ENCODE data around the gene TMEM163. TPM values are rescaled to one million over a fixed set of nuclear protein-coding genes. Genes with fewer than 3 reads are reported as not detected.
A peak's percentile ranks its signal among the peaks of the same experiment; 100 is the strongest.

The TMEM163 gene
- polyA plus RNA-seq, 3 donors = 0.01 TPM; not detected in 2

DNA sequence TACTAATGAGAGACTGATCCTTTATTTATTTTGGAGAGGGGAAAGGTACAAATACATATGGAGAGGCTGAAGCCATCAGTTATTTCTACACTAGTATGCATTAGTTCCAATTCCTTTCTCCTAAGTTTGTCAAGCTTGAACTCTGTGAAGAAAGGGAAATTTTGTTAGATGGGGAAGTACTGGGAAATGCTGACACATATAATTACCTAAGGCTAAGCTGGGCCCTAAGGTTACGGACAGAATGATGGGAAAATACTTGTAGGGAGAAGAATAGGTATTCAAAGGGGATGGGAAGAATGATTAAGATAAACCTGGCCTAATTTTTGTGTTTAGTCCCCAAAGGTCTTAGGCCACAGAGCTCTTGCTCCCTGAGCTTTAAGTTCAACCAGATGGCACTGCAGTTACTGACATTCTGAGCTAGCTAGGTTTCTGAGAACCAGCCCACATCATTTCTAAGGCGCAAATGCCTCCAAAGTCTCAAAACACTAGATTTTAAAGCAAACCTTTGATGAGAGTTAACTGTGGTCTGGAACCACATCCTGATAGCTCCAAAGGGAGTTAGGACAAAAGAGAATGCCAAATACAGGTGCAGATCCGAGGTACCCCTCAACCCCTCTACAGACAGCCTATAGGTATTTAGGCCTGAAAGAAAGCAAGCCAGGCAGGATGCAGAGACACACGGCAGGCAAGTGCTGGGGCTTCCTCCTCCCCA lies 2.7 kb downstream of the TMEM163 start:
- no peak overlapping the region for H3K4me2 ChIP-seq (replicated peaks; ENCODE audit: extremely low read depth, low read length, poor library complexity, severe bottlenecking)
- H3K4me1 Mint-ChIP-seq = peaks cover 28% of the 10 kb centered on the region
- peak overlapping the region in 1 of 7 donors; percentile 37 for H3K27ac Mint-ChIP-seq

DNA sequence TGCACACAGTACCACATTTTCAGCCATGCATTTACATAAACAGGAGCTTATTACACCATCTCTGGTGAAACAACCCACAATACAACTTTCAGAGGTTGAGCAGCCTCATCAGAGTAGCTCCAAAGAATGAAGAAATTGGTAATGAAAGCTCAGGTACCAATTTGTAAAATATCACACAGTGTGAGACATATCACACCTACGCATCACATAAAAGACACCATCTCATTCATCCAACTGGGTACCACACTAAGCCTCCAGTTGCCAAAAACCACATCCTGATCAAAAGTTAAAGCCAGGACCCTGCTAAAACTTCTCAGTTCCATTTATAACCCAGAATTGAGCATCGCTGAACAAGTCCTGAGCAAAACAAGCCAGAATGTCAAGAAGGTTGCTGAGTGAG lies 4.6 kb downstream of the TMEM163 start:
- Mint-ChIP-seq H3K4me3 (peak overlapping the region in 1 of 2 donors; percentile 5), H3K27me3 (ENCODE audit: low read depth in 3 of 3) (peaks cover 37 to 58% (median 41%) of the 10 kb centered on the region in 3 donors), H3K9me3 (peaks cover 0 to 7% (median 6%) of the 10 kb centered on the region in 7 donors), H3K4me1 (peaks cover 24% of the 10 kb centered on the region), H3K27ac (no peak overlapping the region), H3K36me3 (peaks cover 0 to 12% of the 10 kb centered on the region in 2 donors)
- Histone ChIP-seq H2AFZ (ENCODE audit: insufficient read depth, low read depth, low read length, poor library complexity, severe bottlenecking) (no peak overlapping the region), H3K4me1 (ENCODE audit: control insufficient read depth in 1 of 2, insufficient read depth in 2 of 2, low read length in 2 of 2) (peaks cover 26 to 32% of the 10 kb centered on the region in 2 donors), H3K27ac (ENCODE audit: low read depth in 1 of 2, low read length in 2 of 2) (no peak overlapping the region), H3K27me3 (ENCODE audit: control insufficient read depth in 2 of 2, insufficient read depth in 2 of 2, low read length in 2 of 2) (peaks cover 36 to 39% of the 10 kb centered on the region in 2 donors), H3K36me3 (replicated peaks in 1 of 2; ENCODE audit: control insufficient read depth in 1 of 2, insufficient read depth in 2 of 2, low read length in 2 of 2) (no peaks in the 10 kb centered on the region), H3K4me2 (replicated peaks; ENCODE audit: extremely low read depth, low read length, poor library complexity, severe bottlenecking) (no peak overlapping the region), H4K20me1 (ENCODE audit: insufficient read depth, low read length) (no peaks in the 10 kb centered on the region), H3K9me3 (replicated peaks in 1 of 2; ENCODE audit: control insufficient read depth in 1 of 2, insufficient read depth in 1 of 2, low read length in 2 of 2) (peaks cover 0 to 8% of the 10 kb centered on the region in 2 donors), H3K9ac (ENCODE audit: insufficient read depth, low read length, poor library complexity, severe bottlenecking) (no peak overlapping the region), H3K79me2 (ENCODE audit: insufficient read depth, low read length) (no peaks in the 10 kb centered on the region), H3K4me3 (replicated peaks in 1 of 3; ENCODE audit: low read depth in 2 of 3, low read length in 3 of 3) (no peak overlapping the region)
- TF ChIP-seq, protein P1, sequence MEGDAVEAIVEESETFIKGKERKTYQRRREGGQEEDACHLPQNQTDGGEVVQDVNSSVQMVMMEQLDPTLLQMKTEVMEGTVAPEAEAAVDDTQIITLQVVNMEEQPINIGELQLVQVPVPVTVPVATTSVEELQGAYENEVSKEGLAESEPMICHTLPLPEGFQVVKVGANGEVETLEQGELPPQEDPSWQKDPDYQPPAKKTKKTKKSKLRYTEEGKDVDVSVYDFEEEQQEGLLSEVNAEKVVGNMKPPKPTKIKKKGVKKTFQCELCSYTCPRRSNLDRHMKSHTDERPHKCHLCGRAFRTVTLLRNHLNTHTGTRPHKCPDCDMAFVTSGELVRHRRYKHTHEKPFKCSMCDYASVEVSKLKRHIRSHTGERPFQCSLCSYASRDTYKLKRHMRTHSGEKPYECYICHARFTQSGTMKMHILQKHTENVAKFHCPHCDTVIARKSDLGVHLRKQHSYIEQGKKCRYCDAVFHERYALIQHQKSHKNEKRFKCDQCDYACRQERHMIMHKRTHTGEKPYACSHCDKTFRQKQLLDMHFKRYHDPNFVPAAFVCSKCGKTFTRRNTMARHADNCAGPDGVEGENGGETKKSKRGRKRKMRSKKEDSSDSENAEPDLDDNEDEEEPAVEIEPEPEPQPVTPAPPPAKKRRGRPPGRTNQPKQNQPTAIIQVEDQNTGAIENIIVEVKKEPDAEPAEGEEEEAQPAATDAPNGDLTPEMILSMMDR (IDR thresholded peaks at IDR 0.05) = no peak
- WGBS (ENCODE audit: insufficient coverage) = 58% methylated on average over 2 of the region's 2 CpGs
- intact Hi-C loops (cut with micrococcal nuclease) = no loop called here
- DNase-seq = no peak

More for the DNA sequence above, 2.7 kb downstream of the TMEM163 start:
- H3K4me3 Mint-ChIP-seq = peak overlapping the region in 1 of 2 donors; percentile 95
- H3K4me3 ChIP-seq (replicated peaks in 1 of 3; ENCODE audit: low read depth in 2 of 3, low read length in 3 of 3) = no peak overlapping the region
- peaks cover 29 to 35% of the 10 kb centered on the region in 2 donors for H3K4me1 ChIP-seq (ENCODE audit: control insufficient read depth in 1 of 2, insufficient read depth in 2 of 2, low read length in 2 of 2)
- H3K9ac ChIP-seq (ENCODE audit: insufficient read depth, low read length, poor library complexity, severe bottlenecking) = no peak overlapping the region
- H2AFZ ChIP-seq (ENCODE audit: insufficient read depth, low read depth, low read length, poor library complexity, severe bottlenecking) = no peak overlapping the region
- H3K36me3 ChIP-seq (replicated peaks in 1 of 2; ENCODE audit: control insufficient read depth in 1 of 2, insufficient read depth in 2 of 2, low read length in 2 of 2) = no peaks in the 10 kb centered on the region
- H4K20me1 ChIP-seq (ENCODE audit: insufficient read depth, low read length) = no peaks in the 10 kb centered on the region
- peaks cover 55 to 67% (median 56%) of the 10 kb centered on the region in 3 donors for H3K27me3 Mint-ChIP-seq (ENCODE audit: low read depth in 3 of 3)
- peaks cover 0 to 14% (median 6%) of the 10 kb centered on the region in 7 donors for H3K9me3 Mint-ChIP-seq
- H3K9me3 ChIP-seq (replicated peaks in 1 of 2; ENCODE audit: control insufficient read depth in 1 of 2, insufficient read depth in 1 of 2, low read length in 2 of 2) = peaks cover 0 to 20% of the 10 kb centered on the region in 2 donors
- no peak overlapping the region for H3K27ac ChIP-seq (ENCODE audit: low read depth in 1 of 2, low read length in 2 of 2)
- H3K27me3 ChIP-seq (ENCODE audit: control insufficient read depth in 2 of 2, insufficient read depth in 2 of 2, low read length in 2 of 2) = peaks cover 55 to 58% of the 10 kb centered on the region in 2 donors
- intact Hi-C loops (cut with micrococcal nuclease) = loop anchor here in 1 of 2 donors (5.0 kb wide), 1 partner anchor 56 kb away; no protein-coding TSS in a partner anchor
- H3K36me3 Mint-ChIP-seq = peaks cover 0 to 18% of the 10 kb centered on the region in 2 donors
- TF ChIP-seq, protein P1 (IDR thresholded peaks at IDR 0.05) = no peak
- H3K79me2 ChIP-seq (ENCODE audit: insufficient read depth, low read length) = no peaks in the 10 kb centered on the region
- DNase-seq = no peak
- 23% methylated on average over 2 of the region's 4 CpGs for WGBS (ENCODE audit: insufficient coverage)
